Thymus (tissue), 11 donors: ENCODE measurements around the gene DDX3X. TPM values are rescaled to one million over a fixed set of nuclear protein-coding genes. Genes with fewer than 3 reads are reported as not detected.
"Not testable (repeated sequence)": the region's sequence is repeated elsewhere in the genome, so short reads cannot be mapped to it uniquely, and the experiment has no call there.

ENCODE experiments used
- DNase-seq, 9 donors: peaks; one replicate each; pipeline ENCODE4 v3.0.0-alpha.2; 2013; ENCODE audit warnings: low spot score in 9 of 9, low read depth in 6 of 9, missing footprints in 1 of 9
- H3K27ac ChIP-seq, 2 donors: one replicate each; pipeline ENCODE4 v1.5.1; 2013; ENCODE audit warnings: control low read depth in 1 of 2, low read depth in 1 of 2, low read length in 1 of 2, mild to moderate bottlenecking in 1 of 2, moderate library complexity in 1 of 2
- H3K27me3 ChIP-seq, 2 donors: one replicate each; pipeline ENCODE4 v1.5.1; 2013; ENCODE audit warnings: low read length in 1 of 2; ENCODE audit not compliant: control insufficient read depth in 2 of 2, insufficient read depth in 1 of 2
- H3K36me3 ChIP-seq, 2 donors: one replicate each; pipeline ENCODE4 v1.5.1; 2013; ENCODE audit warnings: low read length in 1 of 2, mild to moderate bottlenecking in 1 of 2, moderate library complexity in 1 of 2; ENCODE audit not compliant: control insufficient read depth in 2 of 2, insufficient read depth in 2 of 2
- H3K4me1 ChIP-seq, 2 donors: one replicate each; pipeline ENCODE4 v1.5.1; 2013; ENCODE audit warnings: low read length in 2 of 2; ENCODE audit not compliant: control insufficient read depth in 2 of 2, insufficient read depth in 2 of 2
- H3K4me3 ChIP-seq, 2 donors: one replicate each; pipeline ENCODE4 v1.5.1; 2013; ENCODE audit warnings: low read length in 2 of 2, control low read depth in 1 of 2, mild to moderate bottlenecking in 1 of 2
- H3K9me3 ChIP-seq, 2 donors: one replicate each; pipeline ENCODE4 v1.5.1; 2013; ENCODE audit warnings: low read length in 1 of 2, mild to moderate bottlenecking in 1 of 2; ENCODE audit not compliant: control insufficient read depth in 2 of 2, insufficient read depth in 1 of 2
- WGBS: extraction: QIAGEN DNeasy Blood & Tissue Kit; methylation state at CpG from one replicate; pipeline ENCODE4 v1.1.7; 2013; 5-methylcytosine and 5-hydroxymethylcytosine counted together
- polyA plus RNA-seq: library from polyadenylated mRNA; stranded (reverse); fragments of 200-250 nt; gene quantifications from one replicate; pipeline ENCODE4 v1.2.3, GENCODE V29; 2013
- total RNA-seq: library from RNA; stranded (reverse); fragments of 120-200 nt; gene quantifications from one replicate; pipeline ENCODE4 v1.2.4, GENCODE V29; 2013
- donor health status: healthy.

Gene DDX3X
- total and polyA plus RNA-seq, 2 donors = 117 to 232 TPM

DNA sequence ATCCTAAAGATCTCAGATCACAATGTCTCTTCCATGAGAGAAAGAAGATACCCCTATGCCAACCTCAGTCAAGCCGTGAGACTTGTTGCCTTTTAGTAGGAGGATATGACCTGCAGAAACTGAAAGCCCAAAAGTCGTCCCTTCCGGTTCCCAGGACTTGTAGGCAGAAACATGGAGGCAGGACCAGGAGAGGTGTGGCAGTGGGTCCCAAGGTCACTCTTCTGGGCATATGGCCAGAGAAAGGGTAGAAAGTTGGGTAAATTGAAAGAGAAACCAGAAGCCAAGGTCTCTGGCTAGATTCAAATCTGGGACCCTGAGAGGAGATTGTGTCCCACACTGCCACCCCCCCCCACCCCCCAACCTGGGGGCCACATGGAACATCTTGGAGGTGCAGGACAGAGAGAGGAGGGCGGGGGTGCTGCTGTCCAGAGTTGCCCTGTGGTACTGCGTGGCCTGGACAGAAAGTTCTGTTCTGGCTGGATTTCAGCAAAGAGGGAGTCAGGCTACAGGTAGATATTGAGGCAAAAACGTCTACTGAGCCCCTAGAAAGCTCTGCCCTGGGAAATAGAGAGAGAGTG is 55.4 kb downstream of the DDX3X start:
- no peak overlapping the region for H3K27ac ChIP-seq
- H3K27me3 ChIP-seq = no peaks in the 10 kb centered on the region
- peaks cover under 1 to 5% of the 10 kb centered on the region in 2 donors for H3K4me1 ChIP-seq
- H3K4me3 ChIP-seq = no peak overlapping the region
- 92% methylated on average over 6 of the region's 6 CpGs for WGBS
- no peaks in the 10 kb centered on the region for H3K36me3 ChIP-seq
- DNase-seq = no peak
- H3K9me3 ChIP-seq = peaks cover 0 to 6% of the 10 kb centered on the region in 2 donors

GRCh38 chrX:41390576-41390975 is 56.6 kb downstream of the DDX3X start:
- H3K36me3 ChIP-seq, H3K4me1 ChIP-seq, DNase-seq, H3K4me3 ChIP-seq, H3K9me3 ChIP-seq, H3K27ac ChIP-seq, H3K27me3 ChIP-seq: not testable (repeated sequence)
- WGBS = 97% methylated on average over 7 of the region's 7 CpGs

DNA sequence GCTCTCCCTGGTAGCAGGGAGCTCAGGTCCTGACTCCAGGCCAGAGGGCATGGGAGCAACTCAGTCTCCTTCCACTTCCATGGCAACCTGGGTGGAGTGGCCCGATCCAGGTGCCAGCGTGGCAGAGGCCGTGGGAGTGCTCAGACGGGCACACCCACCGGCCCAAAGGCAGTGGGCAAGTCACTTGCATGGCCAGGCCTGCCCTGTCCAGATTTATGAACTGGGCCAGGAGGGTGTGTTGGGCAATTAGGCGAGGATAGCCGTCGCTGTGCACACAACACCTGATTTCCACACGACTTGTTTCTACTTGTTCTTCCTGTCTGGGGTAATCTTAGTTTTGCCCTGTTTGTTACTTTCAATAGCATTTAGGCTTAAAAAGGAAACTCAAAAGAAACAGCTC is 57.6 kb downstream of the DDX3X start:
- Histone ChIP-seq H3K36me3 (no peaks in the 10 kb centered on the region), H3K9me3 (no peaks in the 10 kb centered on the region), H3K4me1 (peaks cover 0 to 5% of the 10 kb centered on the region in 2 donors), H3K27ac (no peak overlapping the region), H3K4me3 (no peak overlapping the region), H3K27me3 (no peaks in the 10 kb centered on the region)
- no peak for DNase-seq
- WGBS = 92% methylated on average over 9 of the region's 9 CpGs

GRCh38 chrX:41394293-41394692 is 60.3 kb downstream of the DDX3X start:
- Histone ChIP-seq H3K9me3 (peaks cover 0 to 6% of the 10 kb centered on the region in 2 donors), H3K36me3 (no peaks in the 10 kb centered on the region), H3K4me1 (peaks cover 0 to 5% of the 10 kb centered on the region in 2 donors), H3K4me3 (no peak overlapping the region), H3K27ac (no peak overlapping the region), H3K27me3 (no peaks in the 10 kb centered on the region)
- WGBS = 93% methylated on average over 8 of the region's 8 CpGs
- no peak for DNase-seq

DNA sequence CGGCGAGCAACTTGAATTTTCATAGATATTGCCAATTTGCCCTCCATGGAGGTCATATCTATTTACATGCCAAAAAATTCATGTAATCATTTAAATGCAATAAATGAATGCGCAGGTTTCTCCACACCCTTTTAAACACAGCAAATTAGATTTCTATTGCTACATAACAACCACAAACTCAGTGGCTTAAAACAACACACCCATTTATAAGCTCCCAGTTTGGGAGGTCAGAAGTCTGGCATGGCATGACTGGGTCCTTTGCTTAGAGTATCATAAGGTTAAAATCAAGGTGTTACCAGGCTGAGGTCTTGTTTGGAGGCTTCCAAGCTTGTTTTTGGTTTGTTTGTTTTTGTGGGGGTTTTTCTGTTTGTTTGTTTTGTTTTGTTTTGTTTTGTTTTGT is 63.3 kb downstream of the DDX3X start:
- Histone ChIP-seq H3K9me3 (peaks cover 0 to 6% of the 10 kb centered on the region in 2 donors), H3K27ac (no peak overlapping the region), H3K4me3 (no peak overlapping the region), H3K4me1 (peaks cover 0 to 5% of the 10 kb centered on the region in 2 donors), H3K27me3 (no peaks in the 10 kb centered on the region), H3K36me3 (no peaks in the 10 kb centered on the region)
- no peak for DNase-seq
- WGBS = 99% methylated on average over 3 of the region's 3 CpGs

GRCh38 chrX:41397768-41398167 is 63.8 kb downstream of the DDX3X start:
- DNase-seq = no peak
- H3K27ac ChIP-seq = no peak overlapping the region
- no peaks in the 10 kb centered on the region for H3K27me3 ChIP-seq
- peaks cover 0 to 5% of the 10 kb centered on the region in 2 donors for H3K4me1 ChIP-seq
- 94% methylated on average over 2 of the region's 2 CpGs for WGBS
- no peaks in the 10 kb centered on the region for H3K36me3 ChIP-seq
- peaks cover 0 to 6% of the 10 kb centered on the region in 2 donors for H3K9me3 ChIP-seq
- no peak overlapping the region for H3K4me3 ChIP-seq

DNA sequence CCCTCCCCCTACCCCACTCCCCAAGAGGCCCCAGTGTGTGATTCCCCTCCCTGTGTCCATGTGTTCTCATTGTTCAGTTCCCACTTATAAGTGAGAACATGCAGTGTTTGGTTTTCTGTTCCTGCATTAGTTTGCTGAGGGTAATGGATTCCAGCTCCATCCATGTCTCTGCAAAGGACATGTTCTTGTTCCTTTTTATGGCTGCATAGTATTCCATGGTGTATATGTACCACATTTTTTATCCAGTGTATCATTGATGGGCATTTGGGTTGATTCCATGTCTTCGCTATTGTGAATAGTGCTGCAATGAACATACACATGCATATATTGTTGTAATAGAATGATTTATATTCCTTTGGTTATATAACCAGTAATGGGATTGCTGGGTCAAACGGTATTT is 68.6 kb downstream of the DDX3X start:
- not testable (repeated sequence) for H3K4me3 ChIP-seq, DNase-seq, H3K36me3 ChIP-seq, H3K27ac ChIP-seq, H3K4me1 ChIP-seq, H3K9me3 ChIP-seq, H3K27me3 ChIP-seq
- 100% methylated on average over 2 of the region's 2 CpGs for WGBS

GRCh38 chrX:41405551-41405950 is 71.6 kb downstream of the DDX3X start:
- Histone ChIP-seq H3K27me3 (peaks cover 0 to 3% of the 10 kb centered on the region in 2 donors), H3K36me3 (no peaks in the 10 kb centered on the region), H3K9me3 (no peaks in the 10 kb centered on the region), H3K4me3 (no peak overlapping the region), H3K27ac (no peak overlapping the region), H3K4me1 (no peaks in the 10 kb centered on the region)
- WGBS = 98% methylated on average over 6 of the region's 6 CpGs
- DNase-seq = no peak

- H3K4me3 ChIP-seq = no peak overlapping the region
- H3K27me3 ChIP-seq = peaks cover 0 to 3% of the 10 kb centered on the region in 2 donors
- no peak for DNase-seq
- no peak overlapping the region for H3K27ac ChIP-seq
- no peaks in the 10 kb centered on the region for H3K9me3 ChIP-seq
- WGBS = 96% methylated on average over 1 of the region's 1 CpG
- no peaks in the 10 kb centered on the region for H3K36me3 ChIP-seq
- no peaks in the 10 kb centered on the region for H3K4me1 ChIP-seq
Observed at GRCh38 chrX:41406201-41406600, 72.2 kb downstream of the DDX3X start.
